ENCODE data around the gene CSMD2.

DNA sequence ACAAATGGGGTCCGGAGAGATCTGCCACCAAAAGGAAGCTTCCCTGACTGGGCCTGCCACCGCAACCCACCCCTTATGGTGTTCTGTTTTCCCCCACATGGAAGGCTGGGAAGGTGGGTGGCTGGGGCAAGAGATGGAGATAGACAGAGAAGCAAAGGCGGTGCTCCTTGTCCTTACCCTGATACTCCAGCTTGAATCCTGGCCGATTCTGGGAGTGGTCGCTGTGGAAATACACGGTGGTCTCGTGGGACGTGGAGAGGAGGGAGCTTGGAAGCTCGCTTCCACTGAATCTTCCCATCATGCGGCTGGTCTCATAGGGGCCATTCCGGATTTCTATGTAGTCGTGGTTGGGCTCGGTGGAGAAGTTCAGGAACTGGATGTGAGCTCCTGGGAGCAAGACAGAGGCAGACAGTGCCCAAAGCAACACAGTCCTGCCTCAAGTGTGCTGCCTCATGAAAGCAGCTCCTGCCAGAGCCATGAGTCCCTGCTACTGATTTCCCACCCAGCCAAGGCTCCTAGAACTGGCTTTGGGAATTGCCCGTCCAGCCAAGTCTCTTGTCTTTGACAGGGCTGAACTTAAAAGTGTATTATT, 554.1 kb downstream of the CSMD2 start:
- TF ChIP-seq, protein P1, sequence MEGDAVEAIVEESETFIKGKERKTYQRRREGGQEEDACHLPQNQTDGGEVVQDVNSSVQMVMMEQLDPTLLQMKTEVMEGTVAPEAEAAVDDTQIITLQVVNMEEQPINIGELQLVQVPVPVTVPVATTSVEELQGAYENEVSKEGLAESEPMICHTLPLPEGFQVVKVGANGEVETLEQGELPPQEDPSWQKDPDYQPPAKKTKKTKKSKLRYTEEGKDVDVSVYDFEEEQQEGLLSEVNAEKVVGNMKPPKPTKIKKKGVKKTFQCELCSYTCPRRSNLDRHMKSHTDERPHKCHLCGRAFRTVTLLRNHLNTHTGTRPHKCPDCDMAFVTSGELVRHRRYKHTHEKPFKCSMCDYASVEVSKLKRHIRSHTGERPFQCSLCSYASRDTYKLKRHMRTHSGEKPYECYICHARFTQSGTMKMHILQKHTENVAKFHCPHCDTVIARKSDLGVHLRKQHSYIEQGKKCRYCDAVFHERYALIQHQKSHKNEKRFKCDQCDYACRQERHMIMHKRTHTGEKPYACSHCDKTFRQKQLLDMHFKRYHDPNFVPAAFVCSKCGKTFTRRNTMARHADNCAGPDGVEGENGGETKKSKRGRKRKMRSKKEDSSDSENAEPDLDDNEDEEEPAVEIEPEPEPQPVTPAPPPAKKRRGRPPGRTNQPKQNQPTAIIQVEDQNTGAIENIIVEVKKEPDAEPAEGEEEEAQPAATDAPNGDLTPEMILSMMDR (IDR thresholded peaks at IDR 0.05; ENCODE audit: low read depth, low read length): no peak
- no peak for TF ChIP-seq EZH2phosphoT487 (IDR thresholded peaks at IDR 0.05; ENCODE audit: low read depth)
